Stimulated activated naive CD4-positive, alpha-beta T cell (primary cell): Measurements from ENCODE around the gene TXNL1.
"Not testable (repeated sequence)": the region's sequence is repeated elsewhere in the genome, so short reads cannot be mapped to it uniquely, and the experiment has no call there.

ENCODE experiments used
- DNase-seq, 6 experiments: peaks; one replicate each; lab custom pipeline; 2025; lab: John Stamatoyannopoulos, UW

The TXNL1 gene

DNA sequence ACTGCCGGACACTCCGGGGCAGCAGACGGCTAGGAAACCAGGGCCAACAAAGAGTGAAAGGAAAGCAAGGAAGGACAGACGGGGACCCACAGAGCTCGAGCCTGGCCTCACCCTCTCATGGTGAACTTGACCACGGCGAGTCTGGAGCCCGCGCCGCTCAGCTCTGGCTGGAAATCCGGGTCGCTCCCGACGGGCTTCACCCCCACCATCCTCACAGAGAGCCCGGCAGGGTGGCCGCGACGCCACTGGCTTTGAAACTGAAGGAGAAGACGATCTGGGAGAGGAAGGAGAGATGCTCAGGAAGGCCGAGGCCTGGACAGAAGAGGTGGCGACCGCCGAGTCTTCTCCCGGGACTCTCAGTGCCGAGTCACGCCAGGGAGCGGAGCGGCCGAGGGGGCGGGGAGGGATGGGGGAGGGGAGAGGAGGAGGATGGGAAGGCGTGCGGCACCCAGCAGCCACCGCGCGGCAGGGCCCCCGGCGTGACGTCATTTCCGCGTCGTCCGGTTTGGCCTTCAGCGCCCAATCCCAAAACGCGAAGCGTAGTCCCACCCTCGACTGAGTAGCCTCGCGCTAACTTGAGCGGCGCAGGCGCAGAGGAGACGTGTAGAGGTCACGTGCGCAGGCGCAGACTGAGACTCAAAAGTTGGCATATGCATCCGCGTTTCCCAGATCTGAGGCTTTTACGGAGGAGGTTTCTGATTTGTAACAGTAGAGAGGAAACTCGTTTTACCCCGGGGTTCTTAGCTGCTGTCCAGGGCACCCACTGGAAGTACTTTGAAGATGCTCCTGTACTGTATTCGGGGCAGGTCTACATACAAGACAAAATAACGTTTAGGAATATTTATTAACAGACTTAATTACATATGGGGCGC is at the start of gene TXNL1:
TSS of gene TXNL1 (minus strand) at position 361 of the 872 bp plus-strand sequence. CDS start at position 209, 152 bp downstream.
- peak; percentile 96 to 99 (median 97) for DNase-seq

DNA sequence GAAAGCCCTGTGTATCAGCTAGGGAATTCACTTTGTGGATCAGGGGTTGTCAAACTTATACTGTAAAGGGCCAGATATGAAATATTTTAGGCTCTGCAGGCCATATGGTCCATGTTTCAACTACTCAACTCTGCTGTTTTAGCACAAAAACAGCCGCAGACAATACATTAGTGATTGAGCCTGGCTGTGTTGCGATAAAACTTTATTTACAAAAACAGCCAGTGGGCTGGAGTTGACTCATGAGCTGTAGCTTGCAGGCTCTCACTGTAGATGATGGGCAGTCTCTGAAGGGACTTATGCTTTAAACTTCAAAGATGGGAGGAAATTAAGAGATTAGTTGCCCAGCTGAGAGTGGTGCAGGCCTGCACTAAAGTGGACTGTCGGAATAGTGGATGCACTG is 45.9 kb upstream of the TXNL1 start:
- no peak for DNase-seq

DNA sequence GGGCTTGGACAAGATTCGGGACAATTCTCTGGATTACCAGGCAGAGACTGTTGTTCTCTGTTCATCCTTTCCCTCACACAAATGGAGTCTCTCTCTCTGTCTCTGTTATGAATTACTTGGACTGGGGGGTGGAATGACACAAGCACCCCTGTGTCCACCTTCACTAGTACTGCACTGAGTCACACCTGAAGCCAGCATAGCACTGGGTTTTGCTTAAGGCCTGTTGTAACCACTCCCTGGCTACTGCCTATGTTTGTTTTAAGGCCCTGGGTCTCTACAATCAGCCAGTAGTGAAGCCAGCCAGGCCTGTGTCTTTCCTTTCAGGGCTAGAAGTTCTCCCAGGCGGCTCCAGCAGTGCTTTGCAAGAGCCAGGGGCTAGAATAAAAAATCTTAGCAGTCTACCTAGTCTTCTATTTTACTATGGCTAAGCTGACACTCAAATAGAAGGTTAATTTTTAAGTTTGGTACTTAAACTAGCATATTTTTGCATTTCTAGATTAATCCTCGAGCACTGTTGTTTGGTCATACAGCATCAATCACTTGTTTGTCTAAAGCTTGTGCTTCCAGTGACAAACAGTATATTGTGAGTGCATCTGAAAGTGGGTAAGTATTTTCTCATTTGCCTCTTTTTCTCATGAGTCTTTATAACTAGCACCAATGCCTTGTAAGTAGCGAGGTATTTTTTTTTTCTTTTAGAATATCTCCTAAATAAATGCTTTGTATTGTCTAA is 40.6 kb upstream of the TXNL1 start:
- DNase-seq: no peak

DNA sequence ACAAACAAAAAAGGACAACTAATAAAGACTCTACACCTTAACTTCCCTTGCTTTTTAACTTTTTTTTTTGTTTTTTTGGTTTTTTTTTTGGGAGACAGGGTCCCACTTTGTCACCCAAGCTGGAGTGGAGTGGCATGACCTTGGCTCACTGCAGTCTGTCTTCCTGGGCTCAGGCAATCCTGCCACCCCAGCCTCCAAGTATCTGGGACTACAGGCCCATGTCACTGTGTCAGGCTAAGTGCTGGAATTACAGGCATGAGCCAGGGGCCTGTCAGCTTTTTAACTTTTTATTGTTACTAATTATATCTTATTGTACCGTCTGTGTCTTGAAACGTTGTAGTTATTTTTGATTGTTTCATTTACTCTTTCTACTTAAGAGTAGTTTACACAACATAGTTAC is 38.2 kb upstream of the TXNL1 start:
- no peak for DNase-seq

DNA sequence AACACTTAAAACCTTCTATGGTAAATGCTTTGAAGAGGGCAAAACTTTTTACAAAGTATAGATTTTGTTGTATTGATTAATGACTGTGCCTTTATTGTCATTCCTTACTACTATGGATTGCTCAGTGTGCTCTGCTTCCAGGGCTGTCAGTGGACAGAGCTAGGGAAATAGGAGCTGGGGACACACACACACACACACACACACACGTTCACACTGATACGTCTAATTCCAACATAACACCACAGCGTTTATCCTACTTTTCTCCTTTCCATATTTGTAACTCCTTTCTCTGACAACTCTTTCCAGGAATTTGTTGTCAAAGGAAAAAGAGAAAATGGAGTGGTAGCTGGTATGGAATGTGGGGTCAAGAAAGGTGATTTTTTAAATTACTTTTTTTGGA is 34.6 kb upstream of the TXNL1 start:
- DNase-seq: no peak

DNA sequence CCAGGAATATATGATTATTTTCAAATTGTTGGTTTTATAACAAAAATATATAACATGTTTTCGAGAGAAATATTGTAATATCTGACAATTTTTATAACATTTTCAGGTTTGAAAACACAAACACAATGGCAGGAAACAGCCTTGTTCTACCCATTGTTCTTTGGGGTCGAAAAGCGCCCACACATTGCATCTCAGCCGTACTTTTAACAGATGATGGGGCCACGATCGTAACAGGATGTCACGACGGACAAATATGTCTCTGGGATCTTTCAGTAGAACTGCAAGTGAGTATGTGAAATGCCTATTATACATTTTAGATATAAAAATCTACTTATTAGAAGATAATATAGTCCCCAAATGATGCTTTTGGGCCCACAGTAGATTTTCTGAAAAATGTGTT is 34.0 kb upstream of the TXNL1 start:
- DNase-seq: no peak

DNA sequence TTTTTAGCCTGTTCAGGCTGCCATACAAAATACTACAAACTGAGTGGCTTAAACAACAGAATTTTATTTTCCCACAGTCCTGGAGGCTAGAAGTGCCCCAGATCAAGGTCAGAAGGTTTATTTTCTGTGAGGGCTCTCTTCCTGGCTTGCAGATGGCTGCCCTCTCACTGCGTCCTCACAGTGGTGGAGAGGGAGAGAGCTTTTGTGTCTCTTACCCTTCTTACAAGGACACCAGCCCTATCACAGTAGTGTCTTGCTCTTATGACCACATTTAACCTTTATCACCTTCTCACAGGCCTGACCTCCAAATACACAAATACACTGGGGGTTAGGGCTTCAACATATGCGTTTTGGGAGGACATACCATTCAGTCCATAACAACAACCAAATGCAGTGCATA is 24.5 kb upstream of the TXNL1 start:
- DNase-seq: no peak

DNA sequence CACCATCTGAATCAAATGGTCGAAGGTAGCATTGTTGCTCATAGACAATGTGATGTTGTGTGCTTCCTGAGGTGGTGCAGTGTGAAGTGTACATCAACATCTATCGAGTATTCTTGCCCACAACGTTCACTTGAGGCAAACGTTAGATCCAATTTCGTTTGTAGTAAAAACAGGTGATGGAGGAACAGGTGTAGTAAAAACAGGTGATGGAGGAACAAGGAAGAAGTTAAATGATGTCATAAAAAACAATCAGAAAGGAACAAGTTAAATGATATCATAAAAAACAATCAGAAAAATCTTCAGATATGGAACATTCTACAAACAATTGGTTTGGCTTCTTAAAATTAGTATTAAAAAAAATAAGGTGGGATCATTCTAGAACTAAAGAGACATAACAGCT is 24.1 kb upstream of the TXNL1 start:
- no peak for DNase-seq

DNA sequence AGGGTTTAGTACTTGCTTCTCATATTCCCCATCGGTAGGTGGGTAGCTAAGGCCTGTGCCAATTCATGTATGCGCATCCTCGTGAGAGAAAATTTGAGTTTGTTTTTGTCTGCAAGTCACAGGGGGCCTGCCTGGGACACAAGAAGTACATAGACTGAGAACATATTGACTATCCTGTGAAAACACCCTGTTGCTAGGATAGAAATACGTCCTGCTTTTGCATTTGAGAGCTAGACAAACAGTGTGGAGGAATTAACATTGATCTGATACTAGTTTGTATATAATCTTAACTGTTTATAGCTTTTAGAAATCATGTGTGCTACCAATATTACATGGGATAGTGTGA is 23.6 kb upstream of the TXNL1 start:
- no peak for DNase-seq

DNA sequence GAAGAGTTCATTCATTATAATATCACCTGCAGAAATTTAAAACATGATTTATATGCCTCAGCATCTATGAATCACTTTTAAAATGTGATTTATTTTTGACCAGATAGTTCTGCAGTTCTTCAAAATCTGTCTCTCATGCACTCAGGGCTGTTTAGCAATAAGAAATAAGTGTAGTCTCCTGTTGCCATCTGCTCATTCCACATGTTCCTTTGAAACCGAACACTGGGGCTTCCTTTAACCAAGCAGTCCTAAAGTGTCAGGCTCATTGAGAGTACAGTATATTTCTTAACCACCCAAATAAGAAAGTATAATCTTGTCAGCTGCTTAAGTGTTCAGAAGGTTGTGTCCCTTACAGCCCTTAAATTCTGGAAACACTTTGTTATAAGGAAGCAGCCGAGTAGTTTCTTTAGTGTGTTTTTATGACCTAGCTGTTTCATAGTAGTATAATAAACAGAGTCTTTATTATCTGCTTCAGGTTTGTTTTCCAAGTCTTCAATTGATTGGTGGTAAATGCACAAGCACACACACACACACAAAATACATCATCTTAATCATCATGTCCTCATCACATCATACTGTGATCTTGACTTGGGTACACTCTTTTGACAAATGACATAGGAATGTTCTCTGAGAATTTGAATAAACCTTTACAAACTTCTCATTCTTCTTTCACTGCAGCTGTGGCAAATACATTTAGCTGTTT is 23.1 kb upstream of the TXNL1 start:
- no peak for DNase-seq

DNA sequence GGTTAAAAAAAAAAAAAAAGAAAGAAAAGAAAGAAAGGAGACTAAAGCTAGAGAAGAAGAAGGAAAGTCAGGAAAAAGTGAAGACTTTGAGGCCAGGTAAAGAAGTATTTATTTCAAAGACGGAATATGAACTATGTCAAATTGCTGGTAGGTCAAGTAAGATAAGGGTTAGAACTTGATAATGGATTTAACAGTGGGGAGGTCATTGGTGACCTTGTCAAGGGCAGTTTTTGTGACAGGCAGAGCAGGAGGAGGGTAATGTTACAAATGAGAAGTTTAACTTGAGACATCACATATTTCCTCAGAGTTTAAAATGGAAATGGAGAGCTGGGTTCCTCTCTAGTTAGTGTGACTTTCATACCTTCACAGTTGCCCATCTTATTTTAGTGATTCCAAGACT is 22.3 kb upstream of the TXNL1 start:
- DNase-seq: no peak

DNA sequence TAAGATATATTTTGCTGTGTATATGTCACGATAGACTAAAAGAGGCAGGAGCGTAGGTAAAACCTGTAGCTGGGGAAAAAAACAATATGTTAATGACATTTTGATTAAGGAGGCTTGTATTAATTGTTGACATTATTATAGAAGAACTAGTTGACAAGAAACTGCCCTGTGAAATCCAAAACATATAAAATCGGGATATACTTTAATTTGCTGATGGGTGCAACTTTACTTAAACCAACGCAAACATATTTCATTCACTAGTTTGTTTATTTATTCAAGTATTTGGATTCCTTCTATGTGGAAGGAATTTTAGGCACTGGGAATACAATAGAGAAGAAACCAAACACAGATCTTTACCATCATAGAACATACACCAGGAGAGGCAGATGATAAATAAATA is 20.7 kb upstream of the TXNL1 start:
- DNase-seq: no peak

DNA sequence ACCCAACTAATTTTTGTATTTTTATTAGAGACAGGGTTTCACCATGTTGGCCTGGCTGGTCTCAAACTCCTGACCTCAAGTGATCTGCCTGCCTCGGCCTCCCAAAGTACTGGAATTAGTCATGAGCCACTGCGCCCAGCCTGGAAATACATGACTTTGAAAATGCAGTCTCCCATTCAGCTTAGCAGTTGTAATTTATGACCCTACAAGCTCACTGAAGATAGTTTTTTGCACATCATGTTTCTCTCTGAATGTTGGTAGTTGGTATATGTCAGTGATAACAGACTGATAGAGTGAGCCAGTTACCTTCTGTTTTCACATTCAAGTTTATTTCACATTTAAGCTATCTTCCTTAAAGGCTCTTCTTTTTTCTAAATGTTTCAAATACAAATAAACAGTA is 19.9 kb upstream of the TXNL1 start:
- DNase-seq: no peak

DNA sequence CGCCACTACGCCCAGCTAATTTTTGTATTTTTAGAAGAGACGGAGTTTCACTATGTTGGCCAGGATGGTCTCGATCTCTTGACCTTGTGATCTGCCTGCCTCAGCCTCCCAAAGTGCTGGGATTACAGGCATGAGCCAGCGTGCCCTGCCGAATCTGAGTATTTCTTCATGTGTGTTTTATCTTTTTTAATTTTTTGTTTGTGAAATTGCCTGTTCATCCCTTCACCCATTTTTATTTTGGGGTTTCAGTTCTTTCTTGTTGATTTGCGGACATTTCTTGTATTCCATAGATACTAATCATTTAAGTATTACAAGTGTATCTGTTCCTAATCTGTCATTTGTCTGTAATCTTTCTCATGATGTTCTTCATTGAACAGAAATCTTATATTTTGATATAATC is 15.9 kb upstream of the TXNL1 start:
- DNase-seq: not testable (repeated sequence)

DNA sequence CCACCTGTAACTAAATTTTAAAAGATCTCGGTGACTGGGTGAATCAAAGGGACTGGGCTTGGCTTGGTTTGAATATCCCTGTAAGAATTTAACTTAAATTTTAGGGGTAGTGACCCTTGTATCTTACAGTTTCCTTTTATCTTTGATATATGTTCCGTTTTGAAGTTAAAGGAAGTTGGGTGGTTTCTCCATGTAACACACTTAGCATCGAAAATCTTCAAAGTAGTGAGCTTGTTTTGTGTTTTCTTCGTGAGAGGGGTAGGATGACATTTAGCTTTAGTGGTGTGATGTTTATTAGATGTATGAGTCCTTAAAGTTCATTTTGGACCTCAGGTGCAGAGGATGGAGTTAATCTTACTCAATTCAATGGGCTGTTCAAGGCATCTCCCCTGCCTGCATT is 14.4 kb upstream of the TXNL1 start:
- peak in 3 of 6 experiments; percentile 18 to 34 (median 21) for DNase-seq

DNA sequence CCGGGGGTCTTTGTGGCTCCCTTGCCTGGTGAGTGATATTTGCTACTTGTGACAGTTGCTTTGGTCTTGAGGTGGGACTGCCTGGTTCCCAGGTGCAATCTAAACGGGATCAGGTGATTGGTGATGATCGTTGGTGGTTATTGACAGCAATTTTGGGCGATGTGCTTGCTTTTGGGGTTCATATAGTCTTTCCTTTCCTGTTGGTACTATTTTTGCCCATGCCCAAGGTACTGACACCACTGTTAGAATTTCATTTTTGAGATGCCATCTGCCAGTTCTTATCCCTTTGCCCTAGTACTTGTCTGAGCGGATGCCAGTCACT is 13.3 kb upstream of the TXNL1 start:
- DNase-seq: peak in 1 of 6 experiments; percentile 31

DNA sequence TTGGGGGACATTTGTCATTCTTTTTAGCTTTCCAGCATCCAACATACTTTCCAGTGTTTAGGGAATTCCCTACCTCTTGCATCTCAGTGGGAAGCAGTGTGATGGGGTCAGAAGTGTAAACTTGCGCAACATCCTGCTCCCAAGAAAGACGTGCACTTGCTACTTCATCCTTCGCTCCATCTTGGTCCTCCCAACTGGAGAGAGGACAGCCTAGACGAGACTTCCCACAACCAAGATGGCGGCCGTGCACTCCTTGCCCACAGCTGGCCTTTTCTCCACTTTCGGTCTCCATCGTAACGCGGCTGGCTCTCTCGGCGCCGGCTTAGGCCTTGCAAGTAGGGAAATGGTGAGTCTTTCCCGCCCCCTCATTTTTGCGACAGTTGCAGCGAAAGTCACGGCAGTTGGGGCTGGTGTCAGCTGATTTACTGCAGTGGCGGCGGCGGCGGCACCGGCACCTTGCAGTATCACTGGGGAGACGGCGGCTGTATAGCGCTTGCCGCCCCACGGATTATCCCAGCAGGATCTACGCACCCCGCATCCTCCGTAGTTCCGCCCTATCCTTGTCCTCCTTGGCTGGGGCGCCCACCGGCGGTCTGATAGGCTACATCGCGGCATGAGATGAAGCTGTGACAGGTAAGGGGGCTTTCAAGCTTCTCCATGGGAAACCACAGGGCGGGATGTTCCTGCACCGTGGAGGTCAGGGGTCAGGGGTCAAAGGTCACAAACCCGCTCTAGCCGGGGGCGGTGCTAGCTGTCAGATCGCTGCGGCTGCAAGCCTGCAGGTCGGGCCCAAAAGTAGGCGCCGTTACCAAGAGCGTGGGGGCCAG is 12.8 kb upstream of the TXNL1 start, which contains the start of gene WDR7:
TSS of gene WDR7 (plus strand) at position 416 of the 827 bp plus-strand sequence. CDS start 21,157 bp downstream, outside the sequence.
- DNase-seq: peak; percentile 93 to 98 (median 94)

DNA sequence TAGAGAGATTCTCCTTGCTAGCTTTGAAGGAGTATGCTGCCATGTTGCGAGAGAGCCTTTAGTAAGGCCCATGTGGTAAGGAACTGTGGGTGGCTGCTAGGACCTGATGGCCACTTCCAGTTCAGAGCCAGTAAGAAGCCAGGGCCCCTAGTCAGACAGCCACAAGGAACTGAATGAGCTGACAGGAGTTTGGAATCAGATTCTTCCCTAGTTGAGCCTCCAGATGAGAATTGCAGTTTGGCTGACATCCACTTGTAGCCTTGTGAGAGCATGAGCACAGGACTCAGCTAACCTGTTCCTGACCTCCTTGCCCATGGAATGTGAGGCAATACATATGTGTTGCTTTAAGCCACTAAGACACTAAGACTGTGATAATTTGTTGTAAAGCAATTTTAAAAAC is 11.6 kb upstream of the TXNL1 start:
- DNase-seq: no peak

DNA sequence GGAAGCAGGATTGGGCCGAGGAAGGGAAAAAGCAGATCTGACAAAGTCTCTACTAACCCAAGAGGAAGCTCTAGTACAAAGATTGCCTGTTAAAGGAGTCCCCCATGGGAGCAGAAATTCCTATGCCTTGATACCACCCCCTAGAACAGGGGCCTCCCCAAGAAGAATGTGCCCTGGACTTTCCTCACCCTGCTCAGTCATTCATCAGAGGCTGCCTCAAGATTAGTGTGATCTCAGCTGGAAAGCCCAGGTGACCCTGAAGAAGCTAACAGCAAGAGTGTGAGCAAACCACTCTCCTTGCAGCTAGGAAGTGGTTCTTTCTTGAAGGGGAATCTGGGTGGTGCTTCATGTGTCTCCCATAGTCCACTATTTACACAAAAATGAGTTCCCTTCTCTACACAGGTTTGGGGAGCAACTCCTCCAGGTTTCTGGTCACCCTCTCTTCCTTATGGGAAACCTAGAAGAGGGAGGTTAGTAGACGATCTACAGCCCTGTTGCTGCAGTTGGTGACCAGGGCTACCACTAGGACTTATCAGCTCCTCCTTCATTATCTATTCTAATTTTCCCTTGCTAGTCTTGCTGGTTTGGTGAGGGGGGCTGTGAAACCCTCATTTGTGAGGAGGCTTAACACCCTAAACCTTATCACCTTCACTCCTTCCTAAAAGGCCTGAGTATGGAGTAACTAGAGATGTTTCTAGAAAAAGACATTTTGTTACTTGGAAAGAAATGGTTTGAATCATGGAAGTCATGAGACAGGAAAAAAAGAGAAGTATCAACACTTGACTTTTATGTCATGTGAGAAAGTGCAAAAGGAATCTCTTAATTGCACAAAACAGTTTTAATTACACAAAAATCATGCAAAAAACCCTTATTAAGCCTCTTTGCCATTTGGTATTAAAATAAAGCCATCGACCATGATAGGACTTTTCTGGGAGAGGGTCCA is 9.8 kb upstream of the TXNL1 start:
- DNase-seq: no peak

DNA sequence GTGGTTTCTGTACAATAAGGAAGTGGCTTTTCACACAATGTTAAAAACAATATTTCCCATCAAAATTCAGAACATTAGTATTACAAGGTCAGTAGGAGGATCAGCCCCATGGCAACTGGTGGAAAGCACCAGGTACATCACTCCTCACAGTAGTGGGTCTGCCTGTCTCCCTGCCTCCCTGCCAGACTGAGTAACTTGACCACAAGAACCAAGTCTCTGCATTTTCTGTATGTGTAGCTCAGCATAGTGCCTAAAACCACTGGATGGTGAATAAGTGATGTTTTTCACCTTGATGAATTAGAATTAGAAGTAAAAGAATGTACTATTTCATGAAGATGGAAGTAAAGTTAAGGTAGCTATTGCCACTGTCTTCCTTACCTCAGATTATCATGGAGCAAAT is 8.7 kb upstream of the TXNL1 start:
- DNase-seq: no peak
